ENCODE measurements around the gene PKP4.

The PKP4 gene

GRCh38 chr2:158546412-158547144 is 89.8 kb downstream of the PKP4 start:
- no peak for DNase-seq (ENCODE audit: low spot score)

- no peak for DNase-seq (ENCODE audit: low spot score)
Observed at GRCh38 chr2:158553257-158553656, 96.5 kb downstream of the PKP4 start.

GRCh38 chr2:158554996-158555395 is 98.2 kb downstream of the PKP4 start:
- DNase-seq (ENCODE audit: low spot score) = no peak

- DNase-seq (ENCODE audit: low spot score) = no peak
Observed at GRCh38 chr2:158556124-158556523, 99.4 kb downstream of the PKP4 start.

- no peak for DNase-seq (ENCODE audit: low spot score)
Observed at GRCh38 chr2:158557752-158558151, 101.0 kb downstream of the PKP4 start.

GRCh38 chr2:158559252-158559651 is 102.5 kb downstream of the PKP4 start:
- DNase-seq (ENCODE audit: low spot score) = no peak

- no peak for DNase-seq (ENCODE audit: low spot score)
Observed at GRCh38 chr2:158560259-158560658, 103.5 kb downstream of the PKP4 start.

GRCh38 chr2:158561054-158561453 is 104.3 kb downstream of the PKP4 start:
- no peak for DNase-seq (ENCODE audit: low spot score)

GRCh38 chr2:158567208-158567607 is 110.5 kb downstream of the PKP4 start:
- no peak for DNase-seq (ENCODE audit: low spot score)

GRCh38 chr2:158569284-158569683 is 112.5 kb downstream of the PKP4 start:
- DNase-seq (ENCODE audit: low spot score) = no peak

- DNase-seq (ENCODE audit: low spot score) = no peak
Observed at GRCh38 chr2:158570869-158571268, 114.1 kb downstream of the PKP4 start.

- no peak for DNase-seq (ENCODE audit: low spot score)
Observed at GRCh38 chr2:158573739-158574138, 117.0 kb downstream of the PKP4 start.

- no peak for DNase-seq (ENCODE audit: low spot score)
Observed at GRCh38 chr2:158575051-158575635, 118.4 kb downstream of the PKP4 start.

GRCh38 chr2:158577141-158577540 is 120.4 kb downstream of the PKP4 start:
- DNase-seq (ENCODE audit: low spot score) = no peak

- DNase-seq (ENCODE audit: low spot score) = no peak
Observed at GRCh38 chr2:158578703-158579330, 122.1 kb downstream of the PKP4 start.

GRCh38 chr2:158579928-158580327 is 123.2 kb downstream of the PKP4 start:
- DNase-seq (ENCODE audit: low spot score) = no peak

GRCh38 chr2:158580760-158581159 is 124.0 kb downstream of the PKP4 start:
- no peak for DNase-seq (ENCODE audit: low spot score)

- no peak for DNase-seq (ENCODE audit: low spot score)
Observed at GRCh38 chr2:158582670-158583069, 125.9 kb downstream of the PKP4 start.

GRCh38 chr2:158583923-158584322 is 127.2 kb downstream of the PKP4 start:
- no peak for DNase-seq (ENCODE audit: low spot score)

GRCh38 chr2:158586491-158586890 is 129.7 kb downstream of the PKP4 start:
- no peak for DNase-seq (ENCODE audit: low spot score)

GRCh38 chr2:158589303-158589702 is 132.6 kb downstream of the PKP4 start:
- DNase-seq (ENCODE audit: low spot score) = no peak

- no peak for DNase-seq (ENCODE audit: low spot score)
Observed at GRCh38 chr2:158598862-158599517, 142.2 kb downstream of the PKP4 start.

GRCh38 chr2:158599609-158600008 is 142.9 kb downstream of the PKP4 start:
- no peak for DNase-seq (ENCODE audit: low spot score)

All from RKO (cell line).